Panc1 (cell line): ENCODE results near the gene FARSB. TPM values are rescaled to one million over a fixed set of nuclear protein-coding genes. Genes with fewer than 3 reads are reported as not detected.

ENCODE experiments used
- ATAC-seq: fragments of 200-7000 bp; cut with Tn5 transposase; 2 replicates; pipeline ENCODE4 v1.9.1; 2020; ENCODE audit warnings: mild to moderate bottlenecking, moderate library complexity
- BruUV-seq: library from RNA; stranded (reverse); fragments of 400-500 nt; replicated peaks from 2 replicates; lab custom pipeline; 2021; lab: Mats Ljungman, UMichigan
- CTCF ChIA-PET: fragments of 300-600 bp; sonication (Branson Sonifier 250); formaldehyde crosslinking; loops from one replicate; lab custom pipeline; 2022; ENCODE audit warnings: antibody characterized with exemption; lab: Charles Lee
- POLR2A ChIA-PET: fragments of 300-600 bp; sonication (Branson Sonifier 250); formaldehyde crosslinking; loops from one replicate; lab custom pipeline; 2022; ENCODE audit warnings: antibody characterized with exemption; lab: Charles Lee
- DNase-seq: peaks from one replicate; pipeline ENCODE4 v3.0.0-alpha.2; 2010; ENCODE audit warnings: low read depth, low spot score
- H3K27ac ChIP-seq: 2 replicates; pipeline ENCODE4 v1.5.1; 2011; ENCODE audit warnings: mild to moderate bottlenecking, low read length, inconsistent platforms
- H3K27me3 ChIP-seq: fragments of 200-500 bp; sonication (Bioruptor generic); 2 replicates; pipeline ENCODE4 v1.6.0; 2014; ENCODE audit warnings: low read length, inconsistent platforms; ENCODE audit not compliant: control insufficient read depth, insufficient read depth
- H3K36me3 ChIP-seq: fragments of 200-500 bp; sonication (Bioruptor generic); 2 replicates; pipeline ENCODE4 v1.5.1; 2014; ENCODE audit warnings: inconsistent platforms, mild to moderate bottlenecking, low read length, moderate library complexity; ENCODE audit not compliant: control insufficient read depth, insufficient read depth
- H3K4me1 ChIP-seq: 2 replicates; pipeline ENCODE4 v1.5.1; 2011; ENCODE audit warnings: inconsistent platforms, mild to moderate bottlenecking, low read length, moderate library complexity; ENCODE audit not compliant: control insufficient read depth, insufficient read depth
- H3K4me3 ChIP-seq, 2 experiments: 2 replicates each; pipeline ENCODE4 v1.5.1; 2011 to 2012; ENCODE audit warnings: low read depth in 2 of 2, low read length in 2 of 2, mild to moderate bottlenecking in 2 of 2, inconsistent platforms in 1 of 2, moderate library complexity in 1 of 2
- H3K9me3 ChIP-seq: fragments of 200-500 bp; sonication (Bioruptor generic); 2 replicates; pipeline ENCODE4 v1.5.1; 2014; ENCODE audit warnings: low read depth, mild to moderate bottlenecking, inconsistent platforms, low read length, moderate library complexity; ENCODE audit not compliant: control insufficient read depth, insufficient read depth
- POLR2AphosphoS5 ChIP-seq: IDR thresholded peaks from 2 replicates; pipeline ENCODE4 v1.6.1; 2012; ENCODE audit warnings: mild to moderate bottlenecking, low read depth, low read length, moderate library complexity
- SIN3A ChIP-seq: IDR thresholded peaks from 2 replicates; pipeline ENCODE4 v1.6.1; 2012; ENCODE audit warnings: low read depth, mild to moderate bottlenecking, low read length, moderate library complexity, borderline replicate concordance; ENCODE audit not compliant: insufficient read depth
- TCF7L2 ChIP-seq: IDR thresholded peaks from 2 replicates; pipeline ENCODE4 v1.6.1; 2011; ENCODE audit warnings: mild to moderate bottlenecking, low read depth, low read length, inconsistent platforms
- in situ Hi-C: cut with HindIII; loops from 2 replicates; pipeline ENCODE4 v1.10.0; 2016; ENCODE audit warnings: low sequenced_read_pairs, low pct_unique_long_range_greater_than_20kb
- intact Hi-C: fragments of 100-400 bp; cut with micrococcal nuclease; formaldehyde crosslinking; loops from one replicate; pipeline ENCODE4 v1.10.0; 2022; ENCODE audit not compliant: unreplicated experiment
- total RNA-seq: library from RNA; stranded (reverse); gene quantifications from one replicate; pipeline ENCODE4 v1.2.1, GENCODE V29; 2021; ENCODE audit not compliant: unreplicated experiment
- TF ChIP-seq, protein P1 (sequence below): fragments of 450-650 bp; IDR thresholded peaks from 2 replicates; pipeline ENCODE4 v1.5.1; 2017; ENCODE audit warnings: mild to moderate bottlenecking
- TF ChIP-seq, protein P2 (sequence below), 2 experiments: IDR thresholded peaks; 2 replicates each; pipeline ENCODE4 v1.6.1; 2011 to 2012; ENCODE audit warnings: low read depth in 2 of 2, control low read depth in 1 of 2, low read length in 1 of 2, mild to moderate bottlenecking in 1 of 2, moderate library complexity in 1 of 2; ENCODE audit not compliant: insufficient read depth in 1 of 2

FARSB gene
- total RNA-seq, 1 experiment from 2014 or later, result 31.6 TPM

DNA sequence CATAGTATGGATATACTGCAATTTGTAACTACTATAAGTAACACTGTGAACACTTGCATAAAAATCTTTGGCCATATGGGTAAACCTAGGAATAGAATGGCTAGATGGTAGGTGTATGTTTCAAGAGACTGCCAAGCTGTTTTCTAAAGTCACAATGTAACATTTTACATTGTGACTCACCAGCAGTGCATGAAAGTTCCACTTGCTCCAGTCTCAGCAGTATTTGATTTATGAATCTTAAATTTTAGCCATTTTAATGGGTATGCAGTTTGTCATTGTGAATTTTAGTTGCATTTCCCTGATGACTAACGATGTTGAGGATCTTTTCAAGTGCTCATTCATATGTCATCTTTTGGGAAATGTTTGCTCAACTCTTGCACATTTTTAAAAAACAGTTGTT, 86.1 kb downstream of the FARSB start:
- BruUV-seq, result no TSS peak
- Histone ChIP-seq H3K4me3 (no peak overlapping the region), H3K27ac (no peak overlapping the region), H3K36me3 (peaks cover 10% of the 10 kb centered on the region), H3K4me1 (no peaks in the 10 kb centered on the region), H3K9me3 (no peaks in the 10 kb centered on the region), H3K27me3 (no peaks in the 10 kb centered on the region)
- TF ChIP-seq, protein P1, sequence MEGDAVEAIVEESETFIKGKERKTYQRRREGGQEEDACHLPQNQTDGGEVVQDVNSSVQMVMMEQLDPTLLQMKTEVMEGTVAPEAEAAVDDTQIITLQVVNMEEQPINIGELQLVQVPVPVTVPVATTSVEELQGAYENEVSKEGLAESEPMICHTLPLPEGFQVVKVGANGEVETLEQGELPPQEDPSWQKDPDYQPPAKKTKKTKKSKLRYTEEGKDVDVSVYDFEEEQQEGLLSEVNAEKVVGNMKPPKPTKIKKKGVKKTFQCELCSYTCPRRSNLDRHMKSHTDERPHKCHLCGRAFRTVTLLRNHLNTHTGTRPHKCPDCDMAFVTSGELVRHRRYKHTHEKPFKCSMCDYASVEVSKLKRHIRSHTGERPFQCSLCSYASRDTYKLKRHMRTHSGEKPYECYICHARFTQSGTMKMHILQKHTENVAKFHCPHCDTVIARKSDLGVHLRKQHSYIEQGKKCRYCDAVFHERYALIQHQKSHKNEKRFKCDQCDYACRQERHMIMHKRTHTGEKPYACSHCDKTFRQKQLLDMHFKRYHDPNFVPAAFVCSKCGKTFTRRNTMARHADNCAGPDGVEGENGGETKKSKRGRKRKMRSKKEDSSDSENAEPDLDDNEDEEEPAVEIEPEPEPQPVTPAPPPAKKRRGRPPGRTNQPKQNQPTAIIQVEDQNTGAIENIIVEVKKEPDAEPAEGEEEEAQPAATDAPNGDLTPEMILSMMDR, result no peak
- intact Hi-C loops, result no loop called here
- DNase-seq (no peak), ATAC-seq (no peak)
- CTCF ChIA-PET, result no interaction called here
- POLR2A ChIA-PET, result no interaction called here
- in situ Hi-C loops, result no loop called here

DNA sequence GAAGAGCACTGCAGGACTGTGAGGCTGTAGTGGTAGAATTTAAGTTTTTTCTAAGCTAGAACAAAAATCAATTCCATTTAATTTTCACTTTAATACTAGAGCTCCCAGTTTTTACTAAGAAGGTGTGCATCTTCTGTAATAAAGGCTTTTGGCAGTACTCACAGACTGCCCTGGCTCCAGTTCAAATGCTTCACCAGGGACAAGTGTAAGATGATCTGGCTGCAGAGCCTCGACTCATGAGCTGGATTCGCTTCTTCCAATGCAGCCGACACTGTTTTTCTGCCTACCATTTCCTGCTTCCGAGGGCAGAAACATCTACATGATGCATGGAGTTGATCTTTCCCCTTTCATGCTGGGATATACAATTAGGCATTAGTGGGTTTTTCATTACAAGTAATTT, 87.0 kb downstream of the FARSB start:
- no peak overlapping the region for H3K27ac ChIP-seq
- TF ChIP-seq SIN3A, result no peak
- TF ChIP-seq, protein P1, result no peak
- TF ChIP-seq TCF7L2, result no peak
- ChIA-PET CTCF (no interaction called here), POLR2A (no interaction called here)
- no peaks in the 10 kb centered on the region for H3K27me3 ChIP-seq
- DNase-seq, result no peak
- H3K9me3 ChIP-seq, result no peaks in the 10 kb centered on the region
- in situ Hi-C loops, result no loop called here
- no peak for ATAC-seq
- no TSS peak for BruUV-seq
- H3K36me3 ChIP-seq, result peaks cover 10% of the 10 kb centered on the region
- intact Hi-C loops, result no loop called here
- no peaks in the 10 kb centered on the region for H3K4me1 ChIP-seq
- no peak overlapping the region for H3K4me3 ChIP-seq

DNA sequence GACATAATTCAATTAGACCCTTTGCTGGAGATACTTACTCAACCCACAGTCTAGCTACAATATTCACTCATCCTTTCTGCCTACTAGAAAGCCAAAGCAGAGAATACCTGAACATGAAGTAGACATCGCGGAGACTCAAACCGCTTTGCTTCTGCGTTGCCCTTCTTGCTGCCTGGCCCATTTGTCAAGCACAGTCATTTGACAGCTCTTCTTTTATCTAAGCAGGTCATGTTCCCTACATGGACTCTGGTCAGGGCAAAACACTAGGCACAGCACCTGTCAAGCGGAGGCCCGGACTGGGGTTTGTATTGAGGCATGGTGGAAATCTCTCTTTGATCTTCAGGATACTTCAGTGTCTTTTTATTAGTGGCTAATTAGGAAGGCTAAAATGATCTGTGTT, 89.7 kb downstream of the FARSB start:
- H3K9me3 ChIP-seq, result no peaks in the 10 kb centered on the region
- POLR2A ChIA-PET, result no interaction called here
- no peak for TF ChIP-seq TCF7L2
- TF ChIP-seq, protein P2, sequence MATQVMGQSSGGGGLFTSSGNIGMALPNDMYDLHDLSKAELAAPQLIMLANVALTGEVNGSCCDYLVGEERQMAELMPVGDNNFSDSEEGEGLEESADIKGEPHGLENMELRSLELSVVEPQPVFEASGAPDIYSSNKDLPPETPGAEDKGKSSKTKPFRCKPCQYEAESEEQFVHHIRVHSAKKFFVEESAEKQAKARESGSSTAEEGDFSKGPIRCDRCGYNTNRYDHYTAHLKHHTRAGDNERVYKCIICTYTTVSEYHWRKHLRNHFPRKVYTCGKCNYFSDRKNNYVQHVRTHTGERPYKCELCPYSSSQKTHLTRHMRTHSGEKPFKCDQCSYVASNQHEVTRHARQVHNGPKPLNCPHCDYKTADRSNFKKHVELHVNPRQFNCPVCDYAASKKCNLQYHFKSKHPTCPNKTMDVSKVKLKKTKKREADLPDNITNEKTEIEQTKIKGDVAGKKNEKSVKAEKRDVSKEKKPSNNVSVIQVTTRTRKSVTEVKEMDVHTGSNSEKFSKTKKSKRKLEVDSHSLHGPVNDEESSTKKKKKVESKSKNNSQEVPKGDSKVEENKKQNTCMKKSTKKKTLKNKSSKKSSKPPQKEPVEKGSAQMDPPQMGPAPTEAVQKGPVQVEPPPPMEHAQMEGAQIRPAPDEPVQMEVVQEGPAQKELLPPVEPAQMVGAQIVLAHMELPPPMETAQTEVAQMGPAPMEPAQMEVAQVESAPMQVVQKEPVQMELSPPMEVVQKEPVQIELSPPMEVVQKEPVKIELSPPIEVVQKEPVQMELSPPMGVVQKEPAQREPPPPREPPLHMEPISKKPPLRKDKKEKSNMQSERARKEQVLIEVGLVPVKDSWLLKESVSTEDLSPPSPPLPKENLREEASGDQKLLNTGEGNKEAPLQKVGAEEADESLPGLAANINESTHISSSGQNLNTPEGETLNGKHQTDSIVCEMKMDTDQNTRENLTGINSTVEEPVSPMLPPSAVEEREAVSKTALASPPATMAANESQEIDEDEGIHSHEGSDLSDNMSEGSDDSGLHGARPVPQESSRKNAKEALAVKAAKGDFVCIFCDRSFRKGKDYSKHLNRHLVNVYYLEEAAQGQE (IDR thresholded peaks at IDR 0.05; ENCODE audit: insufficient read depth in 1 of 2, low read depth in 2 of 2, low read length in 1 of 2), result no peak
- TF ChIP-seq SIN3A, result no peak
- TF ChIP-seq POLR2AphosphoS5, result no peak
- TF ChIP-seq, protein P1, result no peak
- no peaks in the 10 kb centered on the region for H3K27me3 ChIP-seq
- CTCF ChIA-PET, result no interaction called here
- no peak for DNase-seq
- no peak overlapping the region for H3K4me3 ChIP-seq
- no peak overlapping the region for H3K27ac ChIP-seq
- intact Hi-C loops (no loop called here), in situ Hi-C loops (no loop called here)
- no peak for ATAC-seq
- no peaks in the 10 kb centered on the region for H3K4me1 ChIP-seq
- H3K36me3 ChIP-seq, result peaks cover 5% of the 10 kb centered on the region
- BruUV-seq, result no TSS peak
